ENCODE data around the gene ALDH3B1.

ALDH3B1 gene

DNA sequence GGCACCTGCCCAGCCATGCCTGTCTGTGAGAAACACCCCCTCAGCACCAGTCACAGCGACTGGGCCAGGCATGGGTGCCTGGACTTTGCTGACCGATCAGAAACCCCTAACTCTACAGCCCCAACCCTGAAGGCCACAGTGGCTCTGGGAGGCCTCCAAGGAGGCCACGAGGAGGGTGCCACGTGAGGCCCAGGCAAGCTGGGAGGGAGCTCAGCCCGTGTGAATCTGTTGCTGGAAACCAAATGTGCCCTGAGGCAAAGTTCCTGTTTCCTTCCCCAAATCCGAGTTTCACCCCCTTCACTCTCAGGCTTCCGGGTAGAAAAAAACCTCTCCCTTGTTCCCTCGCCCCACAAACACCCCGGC is 7.6 kb upstream of the ALDH3B1 start:
- Histone ChIP-seq H3K27ac (no peak overlapping the region), H3K9me3 (ENCODE audit: severe bottlenecking) (no peaks in the 10 kb centered on the region), H3K4me3 (ENCODE audit: low read depth, low read length) (no peak overlapping the region), H3K27me3 (ENCODE audit: insufficient read depth, low read depth, severe bottlenecking) (no peaks in the 10 kb centered on the region), H3K36me3 (no peaks in the 10 kb centered on the region)
- TF ChIP-seq, protein P1, sequence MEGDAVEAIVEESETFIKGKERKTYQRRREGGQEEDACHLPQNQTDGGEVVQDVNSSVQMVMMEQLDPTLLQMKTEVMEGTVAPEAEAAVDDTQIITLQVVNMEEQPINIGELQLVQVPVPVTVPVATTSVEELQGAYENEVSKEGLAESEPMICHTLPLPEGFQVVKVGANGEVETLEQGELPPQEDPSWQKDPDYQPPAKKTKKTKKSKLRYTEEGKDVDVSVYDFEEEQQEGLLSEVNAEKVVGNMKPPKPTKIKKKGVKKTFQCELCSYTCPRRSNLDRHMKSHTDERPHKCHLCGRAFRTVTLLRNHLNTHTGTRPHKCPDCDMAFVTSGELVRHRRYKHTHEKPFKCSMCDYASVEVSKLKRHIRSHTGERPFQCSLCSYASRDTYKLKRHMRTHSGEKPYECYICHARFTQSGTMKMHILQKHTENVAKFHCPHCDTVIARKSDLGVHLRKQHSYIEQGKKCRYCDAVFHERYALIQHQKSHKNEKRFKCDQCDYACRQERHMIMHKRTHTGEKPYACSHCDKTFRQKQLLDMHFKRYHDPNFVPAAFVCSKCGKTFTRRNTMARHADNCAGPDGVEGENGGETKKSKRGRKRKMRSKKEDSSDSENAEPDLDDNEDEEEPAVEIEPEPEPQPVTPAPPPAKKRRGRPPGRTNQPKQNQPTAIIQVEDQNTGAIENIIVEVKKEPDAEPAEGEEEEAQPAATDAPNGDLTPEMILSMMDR (IDR thresholded peaks at IDR 0.05; ENCODE audit: low read depth, low read length), result no peak
- no peak for DNase-seq

DNA sequence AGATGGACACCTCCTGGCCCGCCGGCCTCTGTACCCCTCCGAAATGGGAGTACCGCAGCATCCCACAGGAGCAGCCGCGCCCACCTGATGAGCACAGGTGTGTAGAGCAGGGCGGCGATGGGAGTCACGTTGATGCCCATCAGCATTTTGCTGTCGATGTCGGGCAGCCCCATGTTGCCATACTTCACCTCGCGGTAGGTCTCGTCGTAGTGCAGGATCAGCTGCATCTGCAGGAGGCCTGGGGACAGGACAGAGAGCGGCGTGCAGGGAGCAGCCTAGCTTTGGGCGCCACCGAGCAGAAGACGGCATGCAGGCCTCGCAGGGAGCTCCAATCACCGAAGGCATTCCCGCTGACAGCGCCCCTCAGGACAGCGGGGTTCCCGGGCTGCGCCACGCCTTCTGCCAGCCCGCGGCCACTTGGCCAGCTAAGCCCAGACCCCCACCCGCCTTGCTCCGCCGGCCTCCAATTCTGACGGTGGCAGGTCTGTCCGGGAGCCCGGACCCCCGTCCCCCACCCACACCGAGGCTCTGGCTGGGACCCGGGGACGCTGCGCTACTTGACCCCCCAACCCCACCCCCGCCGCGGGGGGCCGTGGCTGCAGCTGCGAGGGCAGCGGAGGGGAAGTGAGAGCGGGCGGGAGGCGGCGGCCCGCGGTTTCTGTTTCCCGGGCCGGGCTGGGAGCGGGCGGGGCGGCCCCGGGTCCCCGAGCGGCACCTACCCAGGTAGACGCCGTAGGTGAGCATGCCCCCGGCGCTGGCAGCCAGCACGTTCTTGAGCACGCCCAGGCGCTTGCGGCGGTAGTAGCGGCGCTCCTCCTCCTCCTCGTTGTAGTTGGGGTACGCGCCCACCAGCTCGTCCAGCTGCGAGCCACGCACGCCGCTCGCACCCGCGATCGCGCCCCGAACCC is 6.9 kb upstream of the ALDH3B1 start:
- no peak overlapping the region for H3K27ac ChIP-seq
- no peak for DNase-seq
- TF ChIP-seq, protein P1 (IDR thresholded peaks at IDR 0.05; ENCODE audit: low read depth, low read length), result no peak
- no peaks in the 10 kb centered on the region for H3K9me3 ChIP-seq (ENCODE audit: severe bottlenecking)
- no peaks in the 10 kb centered on the region for H3K36me3 ChIP-seq
- H3K4me3 ChIP-seq (ENCODE audit: low read depth, low read length), result peak overlapping the region; percentile 46
- no peaks in the 10 kb centered on the region for H3K27me3 ChIP-seq (ENCODE audit: insufficient read depth, low read depth, severe bottlenecking)

DNA sequence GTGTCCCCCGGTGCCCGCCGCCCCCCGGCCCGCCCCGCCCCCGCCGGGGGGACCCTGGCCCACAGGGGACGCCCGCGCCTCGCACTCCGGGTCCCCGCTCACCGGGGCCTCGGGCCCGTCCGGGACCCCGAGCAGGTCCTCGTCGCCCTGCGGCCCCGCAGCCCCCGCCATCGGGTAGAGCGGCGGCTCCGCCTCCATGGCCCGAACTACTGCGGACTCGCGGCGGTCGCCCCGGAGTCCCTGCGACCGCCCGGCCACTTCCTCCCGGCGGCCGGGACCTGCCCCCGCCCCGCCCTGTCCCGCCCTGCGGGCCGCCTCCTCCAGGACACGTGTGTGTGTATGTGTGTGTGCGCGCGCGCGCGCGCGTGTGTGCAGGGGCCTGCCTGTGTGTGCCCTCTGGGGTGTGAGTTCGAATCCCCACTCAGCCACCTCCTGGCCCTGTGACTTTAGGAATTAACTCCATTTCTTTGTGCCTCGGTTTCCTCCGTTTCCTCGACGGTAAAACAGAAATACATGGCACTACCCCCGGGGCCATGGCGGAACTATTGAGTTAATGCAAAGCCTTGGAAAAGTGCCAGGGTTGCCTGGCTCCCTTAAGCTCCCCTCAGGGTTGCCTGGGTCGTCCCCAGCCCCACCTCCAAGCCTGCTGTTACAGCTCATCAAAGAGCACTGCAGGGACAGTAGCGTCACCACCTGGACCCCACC is 6.1 kb upstream of the ALDH3B1 start, which contains the start of gene UNC93B1:
Gene UNC93B1, minus strand, starts transcription at position 252 of the 705 bp plus-strand sequence. Its CDS starts 54 bp downstream, at position 198.
- no peaks in the 10 kb centered on the region for H3K27me3 ChIP-seq (ENCODE audit: insufficient read depth, low read depth, severe bottlenecking)
- peak within 1 kb of the TSS; percentile 46 for H3K4me3 ChIP-seq (ENCODE audit: low read depth, low read length)
- H3K9me3 ChIP-seq (ENCODE audit: severe bottlenecking), result no peaks in the 10 kb centered on the region
- DNase-seq, result peak; percentile 93
- no peak within 1 kb of the TSS; the same call in 1 of the 2 replicates for H3K27ac ChIP-seq
- H3K36me3 ChIP-seq, result no peaks in the 10 kb centered on the region
- TF ChIP-seq, protein P1 (IDR thresholded peaks at IDR 0.05; ENCODE audit: low read depth, low read length), result no peak

DNA sequence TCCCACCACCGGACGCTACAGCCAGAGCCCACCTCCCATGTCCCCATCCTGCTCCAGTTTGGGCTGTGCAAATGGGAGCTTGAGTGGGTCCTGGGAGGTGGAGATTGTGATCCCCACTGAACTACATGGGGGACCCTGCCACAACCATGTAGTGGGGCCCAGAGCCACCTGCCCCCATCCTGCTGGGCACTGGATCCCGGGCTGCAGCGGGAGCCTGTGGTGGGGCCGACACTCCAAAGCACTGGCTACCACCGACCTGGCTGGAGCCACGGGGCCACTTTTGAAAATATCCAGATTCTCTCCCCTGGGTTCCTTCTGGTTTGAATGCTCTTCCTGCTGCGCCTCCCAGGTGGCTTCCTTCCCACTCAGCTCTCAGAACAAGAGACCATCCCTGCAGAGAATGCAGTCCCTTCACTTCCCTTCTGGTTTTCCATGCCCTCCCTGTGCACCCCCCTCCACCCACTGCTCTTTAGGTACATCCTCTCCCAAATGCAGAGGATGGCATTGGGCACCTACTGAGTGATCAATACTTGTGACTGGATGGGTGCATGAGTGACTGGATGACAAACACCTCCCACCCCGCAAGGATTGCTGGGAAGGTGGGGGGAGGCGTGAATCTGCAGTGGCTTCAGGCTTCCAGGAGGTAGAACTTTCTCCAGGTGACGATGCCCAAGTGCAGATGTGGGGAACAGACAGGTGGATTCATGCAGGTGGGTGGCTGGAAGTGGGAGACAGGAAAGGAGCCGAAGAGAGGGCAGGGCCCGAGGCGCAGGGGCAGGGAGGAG is 5.4 kb upstream of the ALDH3B1 start:
- Histone ChIP-seq H3K4me3 (ENCODE audit: low read depth, low read length) (peak overlapping the region; percentile 46), H3K27me3 (ENCODE audit: insufficient read depth, low read depth, severe bottlenecking) (no peaks in the 10 kb centered on the region), H3K27ac (no peak overlapping the region), H3K36me3 (no peaks in the 10 kb centered on the region), H3K9me3 (ENCODE audit: severe bottlenecking) (no peaks in the 10 kb centered on the region)
- no peak for DNase-seq
- TF ChIP-seq, protein P1 (IDR thresholded peaks at IDR 0.05; ENCODE audit: low read depth, low read length), result no peak

DNA sequence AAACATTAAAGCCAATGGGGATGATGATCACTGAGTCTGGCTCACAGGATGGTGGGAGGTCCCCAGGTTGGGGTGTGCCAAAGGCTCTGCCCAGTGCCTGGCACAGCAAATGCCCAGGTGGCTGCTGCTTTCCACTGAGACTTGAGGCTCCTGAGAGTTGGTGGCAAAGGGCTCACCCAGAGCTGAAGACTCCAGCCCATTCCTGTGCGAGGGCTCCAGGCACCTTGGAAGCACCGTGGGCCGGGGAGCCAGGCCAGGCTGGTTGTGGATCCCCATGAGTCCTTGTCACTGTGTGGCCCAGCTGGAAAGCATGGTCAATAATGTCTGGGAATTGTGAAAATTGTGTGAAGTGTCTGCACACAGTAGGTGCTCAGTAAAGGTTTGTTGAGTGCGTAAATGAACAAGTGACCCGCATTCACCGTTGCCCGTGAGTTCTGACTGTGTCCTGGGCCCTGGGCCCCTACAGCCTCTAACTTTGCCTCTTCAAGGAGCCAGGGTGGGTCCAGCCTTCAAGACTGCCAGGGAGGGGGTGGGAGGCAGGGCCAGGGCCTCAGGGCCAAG is 3.4 kb upstream of the ALDH3B1 start:
- H3K27ac ChIP-seq, result no peak overlapping the region
- DNase-seq, result no peak
- no peak overlapping the region for H3K4me3 ChIP-seq (ENCODE audit: low read depth, low read length)
- no peaks in the 10 kb centered on the region for H3K36me3 ChIP-seq
- no peaks in the 10 kb centered on the region for H3K9me3 ChIP-seq (ENCODE audit: severe bottlenecking)
- H3K27me3 ChIP-seq (ENCODE audit: insufficient read depth, low read depth, severe bottlenecking), result no peaks in the 10 kb centered on the region
- TF ChIP-seq, protein P1 (IDR thresholded peaks at IDR 0.05; ENCODE audit: low read depth, low read length), result no peak
